Activated naive CD8-positive, alpha-beta T cell treated with anti-CD3 and anti-CD28 coated beads for 36 hours (primary cell): ENCODE data around the gene PLD1. TPM values are rescaled to one million over a fixed set of nuclear protein-coding genes. Genes with fewer than 3 reads are reported as not detected.
A peak's percentile ranks its signal among the peaks of the same experiment; 100 is the strongest.

Experiments used
- DNase-seq: peaks from one replicate; pipeline ENCODE4 v3.0.0; 2021
- H3K27ac Mint-ChIP-seq: one replicate; pipeline ENCODE4 v1.8.0; 2022; ENCODE audit warnings: mild to moderate bottlenecking, moderate library complexity, mixed read lengths
- H3K27me3 Mint-ChIP-seq: one replicate; pipeline ENCODE4 v1.8.0; 2022; ENCODE audit warnings: mild to moderate bottlenecking, mixed read lengths
- H3K36me3 Mint-ChIP-seq: one replicate; pipeline ENCODE4 v1.8.0; 2021; ENCODE audit warnings: mild to moderate bottlenecking, mixed read lengths
- H3K4me1 Mint-ChIP-seq: one replicate; pipeline ENCODE4 v1.8.0; 2021; ENCODE audit warnings: mixed read lengths
- H3K4me3 Mint-ChIP-seq: one replicate; pipeline ENCODE4 v1.8.0; 2022; ENCODE audit warnings: mild to moderate bottlenecking, moderate library complexity, mixed read lengths
- H3K9me3 Mint-ChIP-seq: one replicate; pipeline ENCODE4 v1.8.0; 2022; ENCODE audit warnings: mixed read lengths
- total RNA-seq, 2 experiments: library from RNA; stranded (reverse); gene quantifications; one replicate each; pipeline ENCODE4 v1.2.3, GENCODE V29; 2021

PLD1 gene
- total RNA-seq, 2 experiments from 2014 or later: 0.18 to 0.52 TPM

DNA sequence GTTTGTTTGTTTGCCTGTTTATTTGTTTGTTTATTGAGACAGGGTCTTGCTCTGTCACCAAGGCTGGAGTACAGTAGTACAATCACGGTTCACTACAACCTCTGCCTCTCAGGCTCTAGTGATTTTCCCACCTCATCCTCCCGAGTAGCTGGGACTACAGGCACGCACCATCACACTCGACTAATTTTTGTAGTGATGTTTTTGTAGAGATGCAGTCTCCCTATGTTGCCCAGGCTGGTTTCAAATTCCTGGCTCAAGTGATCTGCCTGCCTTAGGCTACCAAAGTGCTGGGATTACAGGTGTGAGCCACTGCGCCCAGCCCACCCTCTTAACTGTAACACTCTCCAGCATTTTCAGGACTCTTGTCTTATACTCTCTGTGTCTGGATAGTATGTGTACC is 26.7 kb downstream of the PLD1 start:
- H3K4me3 Mint-ChIP-seq: no peak overlapping the region
- no peaks in the 10 kb centered on the region for H3K36me3 Mint-ChIP-seq
- H3K9me3 Mint-ChIP-seq: no peaks in the 10 kb centered on the region
- H3K27ac Mint-ChIP-seq: no peak overlapping the region
- no peak for DNase-seq
- H3K4me1 Mint-ChIP-seq: no peaks in the 10 kb centered on the region
- no peaks in the 10 kb centered on the region for H3K27me3 Mint-ChIP-seq

DNA sequence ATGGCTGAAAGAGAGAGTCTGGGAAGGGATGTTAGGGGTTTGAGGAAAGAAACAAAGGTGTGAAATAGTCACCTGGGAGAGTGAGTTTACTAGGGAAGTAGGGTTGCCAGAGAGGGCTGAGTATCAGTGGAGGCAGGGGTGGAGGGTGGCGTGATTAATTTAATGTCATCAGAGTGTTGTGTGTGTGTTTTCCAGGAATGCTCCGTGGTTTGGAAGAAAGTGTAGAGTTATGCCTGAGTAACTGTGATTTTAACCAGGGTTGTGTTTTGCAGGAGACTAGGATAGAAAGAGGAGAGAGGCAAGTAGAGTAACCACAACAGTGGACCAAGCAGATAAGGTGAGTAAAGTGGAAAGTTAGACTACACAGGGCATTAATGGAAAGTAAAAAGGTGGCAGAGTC is 27.2 kb downstream of the PLD1 start:
- Mint-ChIP-seq H3K36me3 (no peaks in the 10 kb centered on the region), H3K9me3 (no peaks in the 10 kb centered on the region), H3K27me3 (no peaks in the 10 kb centered on the region), H3K4me1 (no peaks in the 10 kb centered on the region), H3K27ac (no peak overlapping the region), H3K4me3 (no peak overlapping the region)
- no peak for DNase-seq

DNA sequence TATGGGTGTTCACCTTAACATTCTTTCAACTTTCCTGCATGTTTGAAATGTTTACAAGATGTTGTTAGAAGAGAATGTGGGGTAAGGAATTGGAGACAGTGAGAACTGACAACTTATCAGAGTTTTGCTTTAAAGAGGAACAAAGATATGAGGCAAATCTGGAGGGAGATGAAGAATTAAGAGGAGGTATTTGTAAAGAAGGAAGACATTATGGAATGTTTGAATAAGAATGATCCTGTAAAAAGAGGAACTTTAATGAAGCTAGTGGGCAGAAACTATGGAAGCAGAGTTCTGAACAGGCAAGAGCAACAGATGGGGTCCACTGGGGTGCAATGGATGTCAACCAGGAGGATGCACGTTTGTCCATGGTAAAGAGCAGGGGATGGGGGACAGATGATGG is 27.7 kb downstream of the PLD1 start:
- Mint-ChIP-seq H3K36me3 (no peaks in the 10 kb centered on the region), H3K27ac (no peak overlapping the region), H3K4me1 (no peaks in the 10 kb centered on the region), H3K4me3 (no peak overlapping the region), H3K27me3 (peaks cover under 1% of the 10 kb centered on the region), H3K9me3 (no peaks in the 10 kb centered on the region)
- DNase-seq: no peak

GRCh38 chr3:171781711-171782127 is 28.6 kb downstream of the PLD1 start:
- Mint-ChIP-seq H3K4me1 (no peaks in the 10 kb centered on the region), H3K9me3 (no peaks in the 10 kb centered on the region), H3K4me3 (no peak overlapping the region), H3K27ac (no peak overlapping the region), H3K36me3 (no peaks in the 10 kb centered on the region), H3K27me3 (peaks cover 4% of the 10 kb centered on the region)
- DNase-seq: no peak

DNA sequence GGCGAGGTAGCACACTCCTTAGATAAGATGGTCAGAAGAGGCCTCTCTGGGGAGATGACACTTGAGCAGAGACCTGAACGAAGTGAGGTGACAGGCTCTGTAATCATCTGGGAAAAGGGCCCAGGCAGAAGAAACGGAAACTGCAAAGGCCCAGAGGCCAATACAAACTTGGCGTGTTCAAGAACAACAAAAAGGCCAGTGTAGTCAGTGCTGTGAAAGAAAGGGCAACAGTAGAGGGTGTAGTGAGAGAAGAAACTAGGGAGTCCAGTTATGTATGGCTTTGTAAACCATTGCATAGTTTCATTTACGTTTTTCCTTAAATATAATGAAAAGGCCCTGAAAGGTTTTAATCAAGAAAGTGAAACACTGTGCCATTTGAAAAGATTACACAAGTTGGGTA is 31.8 kb downstream of the PLD1 start:
- peaks cover 4% of the 10 kb centered on the region for H3K27me3 Mint-ChIP-seq
- H3K27ac Mint-ChIP-seq: no peak overlapping the region
- H3K36me3 Mint-ChIP-seq: no peaks in the 10 kb centered on the region
- DNase-seq: no peak
- no peak overlapping the region for H3K4me3 Mint-ChIP-seq
- no peaks in the 10 kb centered on the region for H3K9me3 Mint-ChIP-seq
- H3K4me1 Mint-ChIP-seq: no peaks in the 10 kb centered on the region

DNA sequence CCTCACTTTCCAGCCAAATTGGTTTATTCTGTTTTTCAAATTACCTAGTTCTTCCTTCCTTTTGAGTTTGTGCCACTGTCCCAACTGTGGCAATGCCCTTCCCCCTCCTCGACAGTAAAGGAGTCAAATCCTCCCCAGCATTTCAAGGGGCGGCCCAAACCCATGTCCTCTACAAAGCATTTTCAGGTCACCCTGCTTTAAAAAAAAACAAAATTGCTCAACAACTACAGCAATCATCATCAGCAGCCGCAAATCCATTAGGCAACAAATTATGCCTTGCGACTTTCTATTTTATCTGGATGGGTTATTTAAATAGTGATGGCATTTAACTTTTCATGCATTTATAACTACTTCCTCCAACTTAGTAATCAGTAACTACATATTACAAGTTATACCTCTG is 32.7 kb downstream of the PLD1 start:
- H3K4me1 Mint-ChIP-seq: no peaks in the 10 kb centered on the region
- H3K4me3 Mint-ChIP-seq: no peak overlapping the region
- H3K36me3 Mint-ChIP-seq: no peaks in the 10 kb centered on the region
- peaks cover 4% of the 10 kb centered on the region for H3K27me3 Mint-ChIP-seq
- H3K9me3 Mint-ChIP-seq: no peaks in the 10 kb centered on the region
- DNase-seq: no peak
- H3K27ac Mint-ChIP-seq: no peak overlapping the region

DNA sequence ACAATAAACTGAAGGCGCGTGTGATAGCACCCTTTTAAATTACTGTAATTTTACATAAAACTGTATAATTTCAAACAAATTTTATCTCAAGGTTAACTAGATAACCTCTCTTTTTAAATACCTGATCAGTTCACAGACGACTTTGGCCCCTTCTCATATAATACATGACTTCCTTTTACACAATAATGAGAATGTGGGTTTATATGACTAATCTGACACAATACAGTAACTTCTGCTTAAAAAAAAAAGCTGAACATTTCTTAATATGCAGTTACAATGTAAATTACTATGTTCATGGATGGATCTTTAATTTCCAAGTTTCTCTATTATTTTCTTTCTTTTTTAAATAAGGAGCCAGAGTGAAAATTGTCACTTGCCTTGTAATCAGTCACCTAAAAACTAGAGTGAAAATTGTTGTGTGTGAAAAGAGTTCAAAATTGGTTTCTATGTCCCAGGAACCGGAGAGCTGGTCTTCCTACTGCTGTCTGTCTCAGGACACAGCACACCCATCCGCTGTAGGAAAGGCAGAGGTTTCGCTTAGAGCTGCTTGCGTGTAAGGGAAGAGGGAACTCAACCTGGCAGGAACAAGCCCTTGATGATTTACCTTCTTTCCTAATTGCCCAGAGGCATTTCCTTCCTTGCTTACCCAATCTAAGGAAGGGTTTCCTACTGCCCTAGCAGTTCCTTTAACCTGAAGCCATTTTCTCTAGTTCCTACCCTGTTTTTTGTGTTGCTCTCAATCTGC is 33.3 kb downstream of the PLD1 start:
- H3K27ac Mint-ChIP-seq: no peak overlapping the region
- peaks cover 1% of the 10 kb centered on the region for H3K4me1 Mint-ChIP-seq
- H3K27me3 Mint-ChIP-seq: peaks cover 4% of the 10 kb centered on the region
- DNase-seq: no peak
- no peak overlapping the region for H3K4me3 Mint-ChIP-seq
- no peaks in the 10 kb centered on the region for H3K36me3 Mint-ChIP-seq
- H3K9me3 Mint-ChIP-seq: no peaks in the 10 kb centered on the region

GRCh38 chr3:171776411-171776810 is 33.9 kb downstream of the PLD1 start:
- Mint-ChIP-seq H3K27me3 (peaks cover 5% of the 10 kb centered on the region), H3K36me3 (no peaks in the 10 kb centered on the region), H3K4me3 (no peak overlapping the region), H3K27ac (no peak overlapping the region), H3K9me3 (no peaks in the 10 kb centered on the region), H3K4me1 (peaks cover 1% of the 10 kb centered on the region)
- no peak for DNase-seq

GRCh38 chr3:171775943-171776342 is 34.3 kb downstream of the PLD1 start:
- H3K27ac Mint-ChIP-seq: no peak overlapping the region
- H3K27me3 Mint-ChIP-seq: peaks cover 9% of the 10 kb centered on the region
- no peak overlapping the region for H3K4me3 Mint-ChIP-seq
- H3K4me1 Mint-ChIP-seq: peaks cover 1% of the 10 kb centered on the region
- no peaks in the 10 kb centered on the region for H3K36me3 Mint-ChIP-seq
- H3K9me3 Mint-ChIP-seq: no peaks in the 10 kb centered on the region
- no peak for DNase-seq

GRCh38 chr3:171774521-171774920 is 35.8 kb downstream of the PLD1 start:
- Mint-ChIP-seq H3K4me1 (peaks cover 1% of the 10 kb centered on the region), H3K36me3 (no peaks in the 10 kb centered on the region), H3K27ac (no peak overlapping the region), H3K27me3 (peaks cover 9% of the 10 kb centered on the region), H3K9me3 (no peaks in the 10 kb centered on the region), H3K4me3 (no peak overlapping the region)
- DNase-seq: no peak

GRCh38 chr3:171772427-171773056 is 37.7 kb downstream of the PLD1 start:
- peaks cover 1% of the 10 kb centered on the region for H3K4me1 Mint-ChIP-seq
- no peak overlapping the region for H3K27ac Mint-ChIP-seq
- H3K4me3 Mint-ChIP-seq: no peak overlapping the region
- DNase-seq: peak; percentile 34
- peaks cover 12% of the 10 kb centered on the region for H3K27me3 Mint-ChIP-seq
- H3K9me3 Mint-ChIP-seq: no peaks in the 10 kb centered on the region
- no peaks in the 10 kb centered on the region for H3K36me3 Mint-ChIP-seq

DNA sequence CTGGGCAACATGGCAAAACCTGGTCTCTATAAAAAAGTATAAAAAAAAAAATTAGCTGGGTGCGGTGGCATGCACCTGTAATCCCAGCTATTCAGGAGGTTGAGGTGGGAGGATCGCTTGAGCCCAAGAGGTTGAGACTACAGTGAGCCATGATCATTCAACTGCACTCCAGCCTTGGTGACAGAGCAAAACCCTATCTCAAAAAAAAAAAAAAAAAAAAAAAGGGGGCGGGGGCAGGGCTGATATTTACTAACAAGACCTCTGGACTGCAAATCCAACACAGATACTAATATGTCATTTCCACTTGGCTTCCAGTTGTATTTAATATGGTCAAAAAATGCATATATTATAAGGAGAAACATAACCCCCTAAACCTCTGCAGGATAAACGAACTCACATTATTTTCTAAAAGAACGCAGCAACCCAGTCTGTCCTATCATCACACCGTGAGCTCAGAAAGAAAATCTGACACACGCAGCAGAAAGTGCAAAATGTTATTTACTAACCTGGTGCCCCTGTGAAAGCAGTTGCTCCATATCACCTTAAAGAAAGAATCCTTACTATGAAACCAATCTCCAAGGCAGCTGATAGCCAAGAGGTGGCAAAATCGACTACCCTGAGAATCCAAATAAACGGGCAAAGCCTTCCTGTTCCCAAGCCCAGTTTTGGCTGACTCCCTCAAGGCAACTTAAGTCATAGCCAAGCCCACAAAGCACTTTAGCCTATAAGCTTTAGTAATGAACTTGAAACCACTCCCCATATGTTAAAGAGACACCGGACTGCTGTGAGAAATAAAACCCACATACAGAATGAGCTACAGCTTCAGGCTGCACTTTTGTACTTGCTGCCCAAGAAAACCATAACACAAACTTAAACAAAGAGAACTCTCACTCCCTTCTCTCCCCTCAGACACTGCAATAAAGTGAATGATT is 39.3 kb downstream of the PLD1 start:
- H3K27ac Mint-ChIP-seq: no peak overlapping the region
- no peaks in the 10 kb centered on the region for H3K9me3 Mint-ChIP-seq
- H3K27me3 Mint-ChIP-seq: peaks cover 9% of the 10 kb centered on the region
- no peaks in the 10 kb centered on the region for H3K36me3 Mint-ChIP-seq
- H3K4me1 Mint-ChIP-seq: peaks cover 1% of the 10 kb centered on the region
- DNase-seq: no peak
- H3K4me3 Mint-ChIP-seq: no peak overlapping the region

DNA sequence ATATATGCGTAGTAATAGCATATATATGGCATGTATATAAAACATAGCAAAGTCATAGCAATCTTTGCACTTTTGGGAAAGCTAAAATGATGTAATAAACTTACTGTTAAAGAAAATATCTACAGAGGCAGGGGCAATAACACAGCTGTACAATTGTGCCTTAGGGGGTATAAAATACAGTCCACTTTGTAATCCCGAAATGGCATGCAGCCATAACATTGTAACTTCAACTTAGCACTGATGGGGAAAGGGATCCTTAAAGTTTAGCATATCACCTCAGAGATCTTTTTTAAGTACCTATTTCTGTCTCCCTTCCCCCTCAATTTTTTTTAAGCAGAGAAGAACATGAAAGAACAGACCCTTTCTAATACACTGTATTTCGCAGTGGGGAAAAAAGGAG is 40.8 kb downstream of the PLD1 start:
- H3K4me3 Mint-ChIP-seq: no peak overlapping the region
- no peak for DNase-seq
- H3K27me3 Mint-ChIP-seq: peaks cover 9% of the 10 kb centered on the region
- H3K36me3 Mint-ChIP-seq: no peaks in the 10 kb centered on the region
- H3K4me1 Mint-ChIP-seq: peaks cover 1% of the 10 kb centered on the region
- H3K27ac Mint-ChIP-seq: no peak overlapping the region
- no peaks in the 10 kb centered on the region for H3K9me3 Mint-ChIP-seq

- Mint-ChIP-seq H3K27me3 (peaks cover 9% of the 10 kb centered on the region), H3K27ac (no peak overlapping the region), H3K4me3 (no peak overlapping the region), H3K36me3 (no peaks in the 10 kb centered on the region), H3K4me1 (peaks cover 1% of the 10 kb centered on the region), H3K9me3 (no peaks in the 10 kb centered on the region)
- DNase-seq: no peak
Measured at GRCh38 chr3:171768986-171769385, 41.3 kb downstream of the PLD1 start.

DNA sequence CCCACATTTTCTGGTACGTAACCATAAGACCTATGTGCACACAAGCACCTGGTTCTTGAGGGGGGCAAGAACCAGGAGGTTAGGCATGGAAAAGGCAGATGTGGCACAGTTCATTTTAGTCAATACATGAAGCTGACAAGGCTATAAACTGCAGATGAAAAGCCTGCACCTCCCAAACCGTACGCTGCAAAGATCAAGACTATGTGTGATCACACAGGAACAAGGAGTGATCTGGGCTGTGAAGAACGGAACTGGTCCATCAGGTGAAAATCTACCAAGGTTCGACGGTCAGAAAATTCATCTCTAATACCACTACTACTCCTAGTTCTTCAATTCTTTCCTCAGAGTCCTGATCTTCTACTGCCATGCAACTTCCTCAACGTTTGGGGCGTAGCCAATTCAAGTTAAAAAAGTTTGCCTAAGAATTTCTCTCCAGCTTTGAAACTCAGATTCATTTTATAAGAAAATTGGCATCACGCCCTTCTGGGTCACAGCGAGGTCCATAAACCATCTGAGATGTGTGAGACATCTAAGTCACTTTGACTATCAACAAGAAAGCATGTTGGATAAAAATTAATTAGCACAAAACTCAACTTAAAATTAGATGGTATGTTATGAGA is 41.9 kb downstream of the PLD1 start:
- Mint-ChIP-seq H3K4me1 (peaks cover 1% of the 10 kb centered on the region), H3K4me3 (no peak overlapping the region), H3K27me3 (peaks cover 9% of the 10 kb centered on the region), H3K36me3 (no peaks in the 10 kb centered on the region), H3K27ac (no peak overlapping the region), H3K9me3 (no peaks in the 10 kb centered on the region)
- no peak for DNase-seq
